GM10847 (cell line): ENCODE results near the gene ATP9B.

ENCODE experiments used
- POLR2A ChIP-seq: IDR thresholded peaks from 2 replicates; pipeline ENCODE4 v1.6.1; 2011; ENCODE audit not compliant: insufficient read length; ENCODE audit errors: extremely low read depth

Gene ATP9B

GRCh38 chr18:79309614-79310358 lies 240.6 kb downstream of the ATP9B start:
- no peak for TF ChIP-seq POLR2A

- TF ChIP-seq POLR2A = no peak
These were observed 245.7 kb downstream of the ATP9B start for GRCh38 chr18:79314838-79315388.

- no peak for TF ChIP-seq POLR2A
These were observed 246.4 kb downstream of the ATP9B start for GRCh38 chr18:79315596-79315995.

GRCh38 chr18:79317703-79318102 lies 248.5 kb downstream of the ATP9B start:
- no peak for TF ChIP-seq POLR2A

- no peak for TF ChIP-seq POLR2A
These were observed 249.0 kb downstream of the ATP9B start for GRCh38 chr18:79318142-79318673.

- no peak for TF ChIP-seq POLR2A
These were observed 251.1 kb downstream of the ATP9B start for GRCh38 chr18:79320216-79320850.

GRCh38 chr18:79321625-79322405 lies 252.6 kb downstream of the ATP9B start:
- TF ChIP-seq POLR2A = no peak

GRCh38 chr18:79322441-79322840 lies 253.2 kb downstream of the ATP9B start:
- no peak for TF ChIP-seq POLR2A

- no peak for TF ChIP-seq POLR2A
These were observed 254.3 kb downstream of the ATP9B start for GRCh38 chr18:79323471-79323870.

- TF ChIP-seq POLR2A = no peak
These were observed 257.4 kb downstream of the ATP9B start for GRCh38 chr18:79326413-79327198.

GRCh38 chr18:79327199-79327721 lies 258.1 kb downstream of the ATP9B start:
- no peak for TF ChIP-seq POLR2A

- no peak for TF ChIP-seq POLR2A
These were observed 259.7 kb downstream of the ATP9B start for GRCh38 chr18:79328887-79329286.

GRCh38 chr18:79329786-79330185 lies 260.6 kb downstream of the ATP9B start:
- no peak for TF ChIP-seq POLR2A

- no peak for TF ChIP-seq POLR2A
These were observed 263.5 kb downstream of the ATP9B start for GRCh38 chr18:79332646-79333045.
